Measurements from ENCODE around the gene FUT1.

The FUT1 gene

DNA sequence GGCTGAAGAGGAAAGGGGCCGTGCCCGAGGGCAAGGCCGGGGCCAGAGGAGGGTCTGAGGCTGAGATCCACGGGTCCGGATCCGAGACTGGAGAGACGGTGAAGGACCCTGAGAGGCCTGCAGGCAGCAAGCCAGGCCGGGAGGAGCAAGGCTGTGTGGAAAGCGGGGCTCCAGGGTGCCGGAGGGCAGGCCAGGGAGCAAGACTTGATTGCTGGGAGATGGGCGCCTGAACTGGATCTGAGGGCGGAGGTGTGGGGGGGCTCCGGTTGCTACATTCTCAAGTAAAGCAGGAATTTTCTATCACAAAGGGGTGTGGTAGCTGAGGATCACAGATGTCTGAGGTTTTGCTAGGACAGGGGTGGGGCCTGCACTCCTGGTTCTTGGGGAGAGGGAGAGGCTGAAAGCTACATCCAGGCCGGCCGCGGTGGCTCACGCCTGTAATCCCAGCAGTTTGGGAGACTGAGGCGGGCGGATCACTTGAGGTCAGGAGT, 36.7 kb downstream of the FUT1 start:
- no peak for DNase-seq

DNA sequence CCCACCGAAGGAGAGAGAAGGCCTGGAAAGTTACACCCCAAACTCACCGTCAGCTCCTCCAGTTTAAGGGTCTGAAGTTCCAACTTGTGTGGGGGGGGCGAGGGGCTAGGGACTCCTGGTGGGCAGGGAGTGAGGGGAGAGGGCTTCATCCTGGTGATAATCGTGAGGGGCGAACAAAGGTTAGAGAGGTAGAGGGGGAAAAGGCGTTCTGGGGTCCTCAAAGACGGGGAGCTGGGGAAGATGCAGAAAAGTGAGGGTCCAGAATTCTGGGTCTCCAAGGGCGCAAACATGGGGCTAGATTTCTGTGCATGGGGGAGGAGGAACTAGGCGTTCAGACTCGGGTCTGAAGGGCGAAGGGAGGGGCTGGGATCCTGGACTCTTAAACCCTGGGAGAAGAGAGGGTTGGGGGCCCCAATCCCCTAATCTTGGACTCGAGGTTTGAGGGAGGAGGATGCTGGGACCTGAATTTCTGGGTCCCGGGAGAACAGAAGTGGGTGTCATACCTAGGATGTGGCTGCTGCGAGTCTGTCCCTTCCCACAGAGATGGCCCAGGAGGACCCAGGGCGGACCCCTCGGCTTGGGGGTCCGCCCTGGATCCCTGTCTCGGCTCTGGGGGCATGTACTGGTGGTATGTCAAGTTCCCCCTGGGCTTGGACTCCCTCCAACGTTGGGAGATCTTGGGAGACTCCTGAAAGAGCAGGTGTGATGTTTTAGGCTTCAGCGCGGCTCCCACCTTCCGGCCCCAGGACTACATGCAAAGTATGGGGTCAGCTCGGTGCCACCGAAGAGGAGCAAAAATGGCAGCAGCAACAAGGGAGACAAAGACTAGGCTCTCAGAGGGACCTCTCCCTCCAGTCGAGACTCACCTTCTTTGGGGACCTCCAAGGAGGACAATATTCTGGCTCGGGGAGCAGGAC, 37.4 kb downstream of the FUT1 start:
- DNase-seq = no peak

DNA sequence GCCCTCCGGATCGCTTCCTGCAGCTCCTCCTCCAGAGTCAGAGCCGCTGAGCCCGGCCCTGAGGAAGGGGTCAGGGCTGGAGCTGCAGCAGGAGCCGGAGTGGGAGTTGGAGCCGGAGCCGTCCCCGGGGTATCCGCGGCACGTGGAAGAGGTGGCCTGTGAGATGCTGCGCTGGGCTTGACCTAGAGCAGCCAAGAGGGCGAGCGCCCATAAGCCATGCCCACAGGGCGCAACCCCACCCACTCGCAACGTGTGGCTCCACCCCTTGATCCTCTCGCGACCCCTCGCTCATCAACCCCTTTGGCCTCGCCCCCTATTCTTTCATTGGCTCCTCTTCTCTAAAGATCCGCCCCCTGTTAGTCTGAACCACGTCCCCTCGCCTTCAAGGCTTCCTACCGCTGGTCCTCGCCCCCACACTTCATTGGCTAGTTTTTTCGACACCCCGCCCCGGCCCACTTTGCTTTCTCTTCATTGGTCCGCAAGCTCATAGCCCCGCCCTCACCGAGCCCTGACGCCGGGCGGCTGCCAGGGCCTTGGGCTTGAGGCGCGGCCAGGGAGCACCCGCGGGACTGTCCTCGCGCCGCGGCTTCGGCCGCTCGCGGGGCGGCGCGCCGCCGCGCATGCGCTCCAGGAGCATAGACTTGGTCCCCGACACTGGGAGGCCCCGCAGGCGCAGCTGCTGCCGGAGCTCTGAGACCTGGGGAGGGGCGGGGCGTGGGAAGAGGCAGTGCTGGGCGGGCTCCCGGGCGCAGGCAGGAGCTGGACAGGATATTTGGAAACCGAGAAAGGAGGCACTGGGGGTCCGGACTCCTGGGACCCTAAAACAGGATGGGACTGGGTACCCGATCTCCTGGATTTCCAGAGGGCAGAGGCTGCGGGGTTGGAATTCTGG, 38.3 kb downstream of the FUT1 start:
- DNase-seq = peak; percentile 99

- DNase-seq = no peak
Observed at GRCh38 chr19:48713041-48713863, 39.2 kb downstream of the FUT1 start.

DNA sequence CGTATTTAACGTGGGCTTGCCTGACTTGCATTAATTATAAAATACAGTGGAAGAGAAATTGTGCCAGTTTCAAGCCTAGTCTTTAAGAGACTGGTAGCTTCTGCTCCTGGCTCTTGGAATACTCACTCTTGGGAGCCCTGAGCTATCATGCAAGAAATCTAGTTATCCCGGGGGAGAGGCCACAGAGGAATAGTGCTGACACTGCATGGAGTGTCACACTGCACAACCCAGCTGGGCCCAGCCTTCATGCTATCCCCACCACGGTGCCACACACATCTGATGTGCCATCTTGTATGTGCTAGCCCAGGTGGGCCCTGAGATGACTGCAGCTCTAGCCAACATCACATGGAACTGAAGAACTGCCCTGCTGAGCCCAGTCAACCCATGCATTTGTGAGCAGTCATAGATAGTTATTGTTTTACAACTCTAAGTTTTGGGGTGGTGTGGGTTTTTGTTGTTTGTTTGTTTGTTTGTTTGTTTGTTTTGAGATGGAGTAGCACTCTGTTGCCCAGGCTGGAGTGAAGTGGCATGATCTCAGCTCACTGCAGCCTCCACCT, 41.3 kb downstream of the FUT1 start:
- DNase-seq = no peak

- DNase-seq = no peak
Observed at GRCh38 chr19:48708471-48708870, 44.0 kb downstream of the FUT1 start.

DNA sequence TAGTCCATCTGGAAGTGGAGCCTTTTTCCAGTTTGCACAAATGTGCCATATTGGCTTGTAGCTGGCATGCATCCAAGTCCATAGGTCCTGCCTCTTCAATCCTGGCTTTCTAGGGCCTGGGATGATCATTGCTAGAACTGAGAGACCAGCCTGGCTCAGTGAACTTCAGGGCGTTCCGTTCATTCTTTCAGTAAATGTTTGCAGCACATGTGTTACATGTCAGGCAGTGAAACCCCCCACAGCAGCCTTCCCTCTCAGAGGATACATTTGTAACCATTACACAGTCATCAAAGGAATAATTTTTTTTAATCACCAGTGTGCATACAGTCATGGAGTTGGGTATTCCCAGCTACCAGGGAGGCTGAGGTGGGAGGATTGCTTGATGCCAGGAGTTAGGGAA, 47.0 kb downstream of the FUT1 start:
- DNase-seq = no peak

- no peak for DNase-seq
Observed at GRCh38 chr19:48703316-48703715, 49.1 kb downstream of the FUT1 start.

GRCh38 chr19:48702701-48703100, 49.7 kb downstream of the FUT1 start:
- DNase-seq = no peak

DNA sequence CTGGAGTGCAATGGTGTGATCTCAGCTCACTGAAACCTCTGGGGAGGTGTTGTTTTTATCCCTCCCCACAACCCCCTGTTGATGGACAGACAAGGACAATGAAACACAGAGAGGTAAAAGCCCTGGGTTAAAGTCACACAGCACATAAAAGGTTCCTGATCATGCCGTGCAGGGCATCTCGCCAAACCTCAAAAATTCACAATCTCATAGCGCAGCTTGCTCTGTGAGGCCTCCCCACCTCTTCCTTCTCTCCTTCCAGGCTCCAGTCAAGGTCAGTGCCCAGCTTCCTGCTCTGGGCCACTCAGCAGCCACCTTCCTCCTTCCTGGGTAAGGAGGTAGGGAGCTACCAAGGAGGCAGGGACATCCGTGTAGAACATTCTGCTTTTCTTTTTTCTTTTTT, 54.4 kb downstream of the FUT1 start:
- DNase-seq = no peak
